Nephron (organoid): ENCODE measurements around the gene PHF20.

Experiments used
- H3K27ac Mint-ChIP-seq, 3 experiments: 2 replicates each; pipeline ENCODE4 v1.8.0; 2020; ENCODE audit warnings: mixed read lengths in 3 of 3, mild to moderate bottlenecking in 2 of 3, moderate library complexity in 1 of 3
- H3K27me3 Mint-ChIP-seq: 2 replicates; pipeline ENCODE4 v1.8.0; 2021; ENCODE audit warnings: low read depth, mild to moderate bottlenecking, moderate library complexity, mixed read lengths
- H3K36me3 Mint-ChIP-seq: 2 replicates; pipeline ENCODE4 v1.8.0; 2020; ENCODE audit warnings: low read depth, mixed read lengths
- H3K4me1 Mint-ChIP-seq: 2 replicates; pipeline ENCODE4 v1.8.0; 2020; ENCODE audit warnings: mixed read lengths
- H3K4me3 Mint-ChIP-seq, 3 experiments: 2 replicates each; pipeline ENCODE4 v1.8.0; 2020; ENCODE audit warnings: mild to moderate bottlenecking in 3 of 3, mixed read lengths in 3 of 3, moderate library complexity in 2 of 3
- H3K9me3 Mint-ChIP-seq: 2 replicates; pipeline ENCODE4 v1.8.0; 2020; ENCODE audit warnings: mixed read lengths
- TF ChIP-seq, protein P1 (sequence below), 3 experiments: fragments of 200-600 bp; sonication (generic); IDR thresholded peaks; one replicate each; pipeline ENCODE4 v1.5.0; 2021; ENCODE audit warnings: antibody characterized with exemption in 3 of 3; ENCODE audit not compliant: unreplicated experiment in 3 of 3

Gene PHF20

DNA sequence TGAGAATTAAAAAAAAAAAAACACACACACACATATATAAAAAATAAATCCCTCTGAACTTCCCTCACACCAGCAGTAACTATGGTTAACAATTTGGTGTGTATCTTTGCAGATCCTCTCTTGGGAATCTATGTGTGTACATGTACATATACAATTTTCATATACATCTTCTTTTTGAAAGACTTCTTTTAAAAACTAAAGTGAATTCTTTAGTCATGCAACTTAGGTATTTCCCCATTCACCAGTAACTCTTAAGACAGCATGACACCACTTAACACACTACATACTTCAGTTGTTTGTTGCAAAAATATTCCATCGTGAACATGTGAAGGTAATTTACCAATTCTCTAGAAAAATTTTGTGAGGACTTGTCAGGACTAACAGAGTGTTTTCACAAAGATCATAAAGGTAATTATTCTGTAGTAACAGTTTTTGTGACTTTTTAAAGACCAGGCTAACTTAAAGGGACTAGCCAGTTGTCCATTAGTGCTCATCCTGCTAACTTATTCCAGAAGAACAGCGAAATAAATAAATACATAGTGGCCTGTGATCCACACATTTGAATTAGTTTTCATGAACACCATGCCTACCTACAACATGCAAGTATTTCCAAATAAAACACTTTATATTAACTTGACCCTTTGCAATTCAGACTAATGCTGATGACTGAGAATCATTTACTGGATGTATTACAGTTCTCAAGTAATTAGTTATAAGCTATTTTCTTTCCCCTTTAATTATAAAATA, 41.8 kb upstream of the PHF20 start:
- H3K4me3 Mint-ChIP-seq: no peak overlapping the region
- H3K9me3 Mint-ChIP-seq: no peaks in the 10 kb centered on the region
- H3K27ac Mint-ChIP-seq: no peak overlapping the region
- H3K4me1 Mint-ChIP-seq: peaks cover 16% of the 10 kb centered on the region
- peaks cover 75% of the 10 kb centered on the region for H3K36me3 Mint-ChIP-seq
- TF ChIP-seq, protein P1, sequence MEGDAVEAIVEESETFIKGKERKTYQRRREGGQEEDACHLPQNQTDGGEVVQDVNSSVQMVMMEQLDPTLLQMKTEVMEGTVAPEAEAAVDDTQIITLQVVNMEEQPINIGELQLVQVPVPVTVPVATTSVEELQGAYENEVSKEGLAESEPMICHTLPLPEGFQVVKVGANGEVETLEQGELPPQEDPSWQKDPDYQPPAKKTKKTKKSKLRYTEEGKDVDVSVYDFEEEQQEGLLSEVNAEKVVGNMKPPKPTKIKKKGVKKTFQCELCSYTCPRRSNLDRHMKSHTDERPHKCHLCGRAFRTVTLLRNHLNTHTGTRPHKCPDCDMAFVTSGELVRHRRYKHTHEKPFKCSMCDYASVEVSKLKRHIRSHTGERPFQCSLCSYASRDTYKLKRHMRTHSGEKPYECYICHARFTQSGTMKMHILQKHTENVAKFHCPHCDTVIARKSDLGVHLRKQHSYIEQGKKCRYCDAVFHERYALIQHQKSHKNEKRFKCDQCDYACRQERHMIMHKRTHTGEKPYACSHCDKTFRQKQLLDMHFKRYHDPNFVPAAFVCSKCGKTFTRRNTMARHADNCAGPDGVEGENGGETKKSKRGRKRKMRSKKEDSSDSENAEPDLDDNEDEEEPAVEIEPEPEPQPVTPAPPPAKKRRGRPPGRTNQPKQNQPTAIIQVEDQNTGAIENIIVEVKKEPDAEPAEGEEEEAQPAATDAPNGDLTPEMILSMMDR (IDR thresholded peaks at IDR 0.05; ENCODE audit: unreplicated experiment in 3 of 3): no peak
- H3K27me3 Mint-ChIP-seq: no peaks in the 10 kb centered on the region

DNA sequence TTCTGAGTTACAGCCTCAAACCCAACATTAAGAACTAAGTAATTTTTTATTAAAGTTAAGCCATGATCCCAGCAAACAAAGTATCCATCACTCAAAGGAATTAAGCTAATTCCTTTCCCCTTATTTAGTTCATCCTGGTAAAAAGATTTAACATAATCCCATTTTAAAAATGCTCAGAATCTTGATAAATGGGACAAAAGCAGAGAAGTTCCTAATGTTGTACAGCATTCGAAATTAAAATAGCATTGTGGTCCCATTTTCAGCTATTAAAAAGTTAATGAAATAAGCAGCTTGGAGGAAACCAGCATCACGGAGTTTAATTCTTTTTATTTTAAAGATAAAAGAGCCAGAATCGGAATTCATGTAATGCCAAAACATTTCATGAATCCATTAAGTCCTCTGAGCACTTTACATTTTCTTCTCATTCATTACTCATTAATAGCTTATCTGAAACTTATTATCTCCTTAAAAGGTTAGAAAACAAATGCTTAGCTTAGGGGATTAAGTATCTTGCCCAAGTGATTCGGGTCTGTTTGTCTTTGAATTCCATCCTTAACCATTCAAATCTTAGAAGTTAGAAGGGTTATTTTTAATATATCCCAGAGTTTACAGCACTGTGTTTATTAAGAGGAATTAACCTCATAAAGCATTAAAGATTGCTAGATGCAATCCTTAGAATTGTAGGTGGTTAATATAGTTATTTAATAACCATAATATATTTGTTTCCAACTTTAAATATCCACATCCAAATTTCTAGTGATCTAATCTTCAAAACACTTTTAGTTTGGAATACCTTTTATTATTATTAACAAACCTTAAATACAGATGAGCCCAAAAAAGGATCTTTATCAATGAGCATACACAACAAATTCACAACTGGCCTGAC, 41.0 kb upstream of the PHF20 start:
- H3K36me3 Mint-ChIP-seq: peaks cover 72% of the 10 kb centered on the region

DNA sequence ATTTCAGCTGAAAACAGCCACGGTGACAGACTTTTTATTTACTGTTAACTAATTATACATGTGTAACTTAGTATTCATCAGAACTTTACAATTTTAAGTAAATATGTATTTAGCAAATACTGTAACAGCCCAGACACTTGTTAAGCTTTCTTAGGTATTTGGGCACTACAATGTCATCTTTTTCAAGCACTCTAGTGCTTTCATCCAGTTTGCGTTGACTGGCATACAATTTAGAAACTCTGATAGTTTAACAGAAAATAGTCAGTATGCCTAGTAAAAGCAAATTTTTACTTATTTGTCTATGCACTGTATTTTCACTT, 40.4 kb upstream of the PHF20 start:
- H3K27me3 Mint-ChIP-seq: no peaks in the 10 kb centered on the region

More for the DNA sequence above, 41.0 kb upstream of the PHF20 start:
- H3K27ac Mint-ChIP-seq: no peak overlapping the region
- no peaks in the 10 kb centered on the region for H3K27me3 Mint-ChIP-seq
- H3K4me1 Mint-ChIP-seq: peaks cover 19% of the 10 kb centered on the region
- TF ChIP-seq, protein P1 (IDR thresholded peaks at IDR 0.05; ENCODE audit: unreplicated experiment in 3 of 3): no peak
- no peak overlapping the region for H3K4me3 Mint-ChIP-seq
- H3K9me3 Mint-ChIP-seq: no peaks in the 10 kb centered on the region

DNA sequence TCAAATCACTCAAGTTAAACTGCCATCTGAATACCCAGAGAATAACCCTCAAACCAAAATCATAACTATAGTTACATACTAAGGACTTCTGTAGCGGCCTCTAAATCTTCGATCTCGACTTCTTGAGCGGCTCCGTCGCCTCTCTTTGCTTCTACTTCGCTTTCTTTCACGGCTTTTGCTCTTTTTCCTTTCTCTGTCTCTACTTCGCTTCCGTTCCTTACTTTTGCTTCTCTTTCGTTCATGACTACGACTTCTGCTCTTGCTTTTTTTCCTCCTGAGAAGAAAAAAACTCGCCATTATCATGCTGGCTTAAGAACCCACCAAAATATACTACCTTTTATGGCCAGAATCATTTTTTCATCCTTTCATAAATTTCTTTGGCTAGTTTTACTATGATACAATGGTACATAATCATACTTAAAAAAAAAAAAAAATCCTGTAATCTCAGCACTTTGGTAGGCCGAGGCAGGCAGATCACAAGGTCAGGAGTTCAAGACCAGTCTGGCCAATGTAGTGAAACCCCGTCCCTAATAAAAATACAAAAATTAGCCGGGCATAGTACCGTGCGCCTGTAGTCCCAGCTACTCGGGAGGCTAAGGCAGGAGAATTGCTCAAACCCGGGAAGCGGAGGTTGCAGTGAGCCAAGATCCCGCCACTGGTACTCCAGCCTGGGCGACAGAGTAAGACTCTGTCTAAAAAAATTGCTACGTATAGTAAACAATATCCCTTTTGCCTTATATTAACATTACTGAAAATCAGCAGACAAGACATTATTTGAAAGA, 39.8 kb upstream of the PHF20 start:
- Mint-ChIP-seq H3K27me3 (no peaks in the 10 kb centered on the region), H3K9me3 (no peaks in the 10 kb centered on the region), H3K4me1 (peaks cover 24% of the 10 kb centered on the region), H3K27ac (no peak overlapping the region), H3K36me3 (peaks cover 72% of the 10 kb centered on the region), H3K4me3 (no peak overlapping the region)
- TF ChIP-seq, protein P1 (IDR thresholded peaks at IDR 0.05; ENCODE audit: unreplicated experiment in 3 of 3): no peak

More for the DNA sequence above, 40.4 kb upstream of the PHF20 start:
- Mint-ChIP-seq H3K9me3 (no peaks in the 10 kb centered on the region), H3K27ac (no peak overlapping the region), H3K4me3 (no peak overlapping the region), H3K36me3 (peaks cover 74% of the 10 kb centered on the region), H3K4me1 (peaks cover 24% of the 10 kb centered on the region)
- TF ChIP-seq, protein P1 (IDR thresholded peaks at IDR 0.05; ENCODE audit: unreplicated experiment in 3 of 3): no peak

DNA sequence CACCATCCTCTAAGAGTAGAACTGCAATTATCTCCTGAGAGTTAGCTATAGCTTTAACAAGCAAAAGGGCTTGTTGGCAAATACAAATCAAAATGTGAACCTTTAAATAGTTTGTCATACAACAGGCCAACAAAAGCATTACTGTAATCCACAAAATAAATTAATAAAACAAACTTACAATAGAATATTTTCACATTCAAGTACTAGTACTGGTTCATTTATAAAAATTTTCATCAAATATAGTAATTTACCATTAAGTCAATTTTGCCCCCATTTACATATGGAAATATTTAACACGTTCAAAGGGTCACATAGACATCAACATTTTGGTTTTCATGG, 39.2 kb upstream of the PHF20 start:
- TF ChIP-seq, protein P1 (IDR thresholded peaks at IDR 0.05; ENCODE audit: unreplicated experiment in 3 of 3): no peak
- Mint-ChIP-seq H3K9me3 (no peaks in the 10 kb centered on the region), H3K27ac (no peak overlapping the region), H3K4me1 (peaks cover 24% of the 10 kb centered on the region), H3K27me3 (no peaks in the 10 kb centered on the region), H3K4me3 (no peak overlapping the region), H3K36me3 (peaks cover 71% of the 10 kb centered on the region)
